Osteocyte (in vitro differentiated cells): ENCODE data around the gene PRPH2. TPM values are rescaled to one million over a fixed set of nuclear protein-coding genes. Genes with fewer than 3 reads are reported as not detected.

Experiments
- DNase-seq: peaks from one replicate; pipeline ENCODE4 v3.0.0; 2021; ENCODE audit warnings: mixed read lengths; ENCODE audit not compliant: unreplicated experiment; ENCODE audit errors: extremely low spot score
- H3K27ac Mint-ChIP-seq: one replicate; pipeline ENCODE4 v1.8.0; 2021; ENCODE audit warnings: mild to moderate bottlenecking, mixed read lengths; ENCODE audit not compliant: unreplicated experiment
- H3K27me3 Mint-ChIP-seq: one replicate; pipeline ENCODE4 v1.8.0; 2021; ENCODE audit warnings: mixed read lengths; ENCODE audit not compliant: unreplicated experiment
- H3K36me3 Mint-ChIP-seq: one replicate; pipeline ENCODE4 v1.8.0; 2021; ENCODE audit warnings: mixed read lengths; ENCODE audit not compliant: unreplicated experiment
- H3K4me1 Mint-ChIP-seq: one replicate; pipeline ENCODE4 v1.8.0; 2021; ENCODE audit warnings: mixed read lengths; ENCODE audit not compliant: unreplicated experiment
- H3K4me3 Mint-ChIP-seq: one replicate; pipeline ENCODE4 v1.8.0; 2021; ENCODE audit warnings: mild to moderate bottlenecking, moderate library complexity, mixed read lengths; ENCODE audit not compliant: unreplicated experiment
- H3K9me3 Mint-ChIP-seq: one replicate; pipeline ENCODE4 v1.8.0; 2021; ENCODE audit warnings: mixed read lengths; ENCODE audit not compliant: unreplicated experiment
- total RNA-seq: library from RNA; stranded (reverse); gene quantifications from 2 replicates; pipeline ENCODE4 v1.2.1, GENCODE V29; 2021
- TF ChIP-seq, protein P1 (sequence below): fragments of 200-600 bp; sonication (generic); IDR thresholded peaks from 2 replicates; pipeline ENCODE4 v1.5.0; 2021; ENCODE audit warnings: antibody characterized with exemption, mild to moderate bottlenecking, moderate library complexity

Gene PRPH2
- total RNA-seq, 1 donor from 2014 or later = not detected

DNA sequence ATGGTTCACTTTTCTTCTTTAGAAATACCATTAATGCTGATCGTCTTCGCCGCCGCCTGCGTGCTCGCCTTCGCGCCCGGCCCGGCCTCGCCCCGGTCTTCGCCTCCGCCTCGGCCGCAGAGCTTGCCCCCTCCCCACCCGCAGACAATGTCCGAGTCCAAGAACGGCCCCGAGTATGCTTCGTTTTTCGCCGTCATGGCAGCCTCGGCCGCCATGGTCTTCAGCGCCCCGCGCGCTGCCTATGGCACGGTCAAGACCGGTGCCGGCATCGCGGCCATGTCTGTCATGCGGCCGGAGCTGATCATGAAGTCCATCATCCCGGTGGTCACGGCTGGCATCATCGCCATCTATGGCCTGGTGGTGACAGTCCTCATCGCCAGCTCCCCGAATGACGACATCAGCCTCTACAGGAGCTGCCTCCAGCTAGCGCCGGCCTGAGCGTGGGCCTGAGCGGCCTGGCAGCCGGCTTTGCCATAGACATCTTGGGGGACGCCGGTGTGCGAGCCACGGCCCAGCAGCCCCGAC is 4.8 kb upstream of the PRPH2 start:
- peaks cover 7% of the 10 kb centered on the region for H3K27me3 Mint-ChIP-seq
- peaks cover 9% of the 10 kb centered on the region for H3K4me1 Mint-ChIP-seq
- DNase-seq = no peak
- H3K27ac Mint-ChIP-seq = no peak overlapping the region
- no peak overlapping the region for H3K4me3 Mint-ChIP-seq
- no peaks in the 10 kb centered on the region for H3K9me3 Mint-ChIP-seq
- TF ChIP-seq, protein P1, sequence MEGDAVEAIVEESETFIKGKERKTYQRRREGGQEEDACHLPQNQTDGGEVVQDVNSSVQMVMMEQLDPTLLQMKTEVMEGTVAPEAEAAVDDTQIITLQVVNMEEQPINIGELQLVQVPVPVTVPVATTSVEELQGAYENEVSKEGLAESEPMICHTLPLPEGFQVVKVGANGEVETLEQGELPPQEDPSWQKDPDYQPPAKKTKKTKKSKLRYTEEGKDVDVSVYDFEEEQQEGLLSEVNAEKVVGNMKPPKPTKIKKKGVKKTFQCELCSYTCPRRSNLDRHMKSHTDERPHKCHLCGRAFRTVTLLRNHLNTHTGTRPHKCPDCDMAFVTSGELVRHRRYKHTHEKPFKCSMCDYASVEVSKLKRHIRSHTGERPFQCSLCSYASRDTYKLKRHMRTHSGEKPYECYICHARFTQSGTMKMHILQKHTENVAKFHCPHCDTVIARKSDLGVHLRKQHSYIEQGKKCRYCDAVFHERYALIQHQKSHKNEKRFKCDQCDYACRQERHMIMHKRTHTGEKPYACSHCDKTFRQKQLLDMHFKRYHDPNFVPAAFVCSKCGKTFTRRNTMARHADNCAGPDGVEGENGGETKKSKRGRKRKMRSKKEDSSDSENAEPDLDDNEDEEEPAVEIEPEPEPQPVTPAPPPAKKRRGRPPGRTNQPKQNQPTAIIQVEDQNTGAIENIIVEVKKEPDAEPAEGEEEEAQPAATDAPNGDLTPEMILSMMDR = no peak
- no peaks in the 10 kb centered on the region for H3K36me3 Mint-ChIP-seq

DNA sequence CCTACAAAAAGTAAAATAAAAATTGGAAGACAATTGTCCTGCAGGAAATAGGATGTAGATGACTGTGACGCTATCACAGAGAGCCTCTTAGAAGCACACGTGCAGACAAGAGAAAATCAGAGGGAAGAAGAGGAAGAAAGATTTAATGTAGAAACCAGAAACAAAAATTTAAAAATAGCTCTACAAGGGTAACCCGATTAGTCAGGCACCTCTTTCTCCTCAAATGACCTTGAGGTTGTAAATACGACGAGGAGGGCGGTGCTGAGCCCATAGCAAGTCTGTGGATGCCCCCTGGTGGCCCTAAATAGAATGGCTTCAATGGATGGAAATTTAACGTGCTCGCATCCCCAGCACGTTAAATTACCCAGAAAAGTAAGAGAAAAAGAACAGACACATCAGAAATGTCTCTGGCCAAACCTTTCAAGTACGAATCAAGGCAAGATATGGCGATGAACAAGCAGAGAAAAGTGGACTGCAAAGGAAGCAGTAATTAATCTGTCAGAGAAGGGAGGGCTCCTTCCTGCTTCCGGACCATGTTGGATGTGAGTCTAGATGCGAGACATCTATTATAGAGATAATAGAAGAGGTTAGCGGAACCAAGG is 4.2 kb upstream of the PRPH2 start:
- H3K4me1 Mint-ChIP-seq = peaks cover 9% of the 10 kb centered on the region
- H3K27me3 Mint-ChIP-seq = peaks cover 11% of the 10 kb centered on the region
- TF ChIP-seq, protein P1 = peak; percentile 94
- no peaks in the 10 kb centered on the region for H3K9me3 Mint-ChIP-seq
- H3K36me3 Mint-ChIP-seq = no peaks in the 10 kb centered on the region
- H3K27ac Mint-ChIP-seq = no peak overlapping the region
- no peak for DNase-seq
- H3K4me3 Mint-ChIP-seq = peak overlapping the region; percentile 51

DNA sequence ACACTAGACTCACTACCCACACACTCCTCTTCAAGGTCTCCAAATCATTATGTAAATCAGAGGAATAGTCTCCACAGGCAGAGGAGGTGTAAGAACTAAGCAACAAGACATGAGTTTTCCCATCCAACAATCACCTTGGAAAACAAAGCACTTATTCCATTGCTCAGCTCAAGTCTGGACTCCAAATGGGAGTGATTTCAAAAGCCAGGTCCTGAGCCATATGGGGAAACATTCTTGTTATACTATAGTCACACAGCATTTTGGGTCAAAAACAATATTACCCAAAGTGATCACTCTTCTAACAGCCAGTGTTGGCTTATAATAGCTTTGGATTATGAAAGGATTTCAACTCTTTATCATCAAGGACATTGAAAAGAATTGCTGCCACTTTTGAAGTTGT is 3.6 kb upstream of the PRPH2 start:
- TF ChIP-seq, protein P1 = no peak
- H3K27me3 Mint-ChIP-seq = peaks cover 14% of the 10 kb centered on the region
- peak overlapping the region; percentile 24 for H3K27ac Mint-ChIP-seq
- peaks cover 9% of the 10 kb centered on the region for H3K4me1 Mint-ChIP-seq
- H3K36me3 Mint-ChIP-seq = no peaks in the 10 kb centered on the region
- DNase-seq = no peak
- H3K9me3 Mint-ChIP-seq = no peaks in the 10 kb centered on the region
- peak overlapping the region; percentile 51 for H3K4me3 Mint-ChIP-seq

DNA sequence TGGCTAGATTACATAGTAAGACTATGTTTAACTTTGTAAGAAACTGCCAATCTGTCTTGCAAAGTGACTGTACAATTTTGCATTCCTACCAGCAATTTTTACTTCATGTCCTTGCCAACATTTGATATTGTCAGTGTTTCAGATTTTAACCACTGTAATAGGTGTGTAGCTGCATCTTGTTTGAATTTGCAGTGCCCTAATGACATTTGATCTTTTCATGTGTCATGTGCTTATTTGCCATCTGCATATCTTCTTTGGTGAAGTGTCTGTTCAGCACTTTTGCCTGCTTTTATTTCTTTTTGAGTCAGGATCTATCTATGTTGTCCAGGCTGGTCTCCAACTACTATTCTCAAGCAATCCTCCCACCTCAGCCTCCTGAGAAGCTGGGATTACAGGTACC is 2.4 kb upstream of the PRPH2 start:
- H3K27ac Mint-ChIP-seq = no peak overlapping the region
- DNase-seq = no peak
- H3K4me1 Mint-ChIP-seq = peaks cover 13% of the 10 kb centered on the region
- H3K27me3 Mint-ChIP-seq = peaks cover 26% of the 10 kb centered on the region
- H3K4me3 Mint-ChIP-seq = no peak overlapping the region
- H3K36me3 Mint-ChIP-seq = no peaks in the 10 kb centered on the region
- no peaks in the 10 kb centered on the region for H3K9me3 Mint-ChIP-seq
- TF ChIP-seq, protein P1 = no peak

DNA sequence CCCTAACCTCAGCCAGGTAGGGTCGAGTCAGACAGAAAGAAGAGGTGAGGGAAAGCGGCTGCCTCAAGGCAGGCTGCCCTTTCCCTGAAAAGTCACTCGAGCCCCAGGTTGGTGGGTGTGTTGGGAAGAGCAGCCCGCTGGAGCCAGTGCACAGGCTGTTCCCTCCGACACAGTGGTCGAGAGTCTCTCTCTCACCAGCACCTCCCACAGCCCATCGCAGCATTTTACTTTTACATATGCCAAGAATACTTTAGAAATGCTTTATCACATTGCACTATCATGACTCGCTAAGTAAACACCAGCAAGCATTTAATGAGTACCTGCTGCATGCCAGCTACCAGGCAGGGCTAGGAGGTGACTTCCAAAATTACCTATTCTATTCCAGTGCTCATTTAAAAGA is 1.7 kb downstream of the PRPH2 start:
- Mint-ChIP-seq H3K4me1 (peaks cover 4% of the 10 kb centered on the region), H3K36me3 (no peaks in the 10 kb centered on the region), H3K27me3 (peaks cover 26% of the 10 kb centered on the region), H3K9me3 (no peaks in the 10 kb centered on the region), H3K4me3 (no peak overlapping the region), H3K27ac (no peak overlapping the region)
- TF ChIP-seq, protein P1 = no peak
- no peak for DNase-seq
